ENCODE measurements around the gene OR51B5.
"Not testable (repeated sequence)": the region's sequence is repeated elsewhere in the genome, so short reads cannot be mapped to it uniquely, and the experiment has no call there.

Gene OR51B5

GRCh38 chr11:5301846-5302245 is 41.5 kb downstream of the OR51B5 start, which contains the start of gene OR51B4:
Gene OR51B4 (minus strand): TSS chr11:5301946. CDS start chr11:5301946, 0 bp downstream.
- H3K27me3 ChIP-seq (ENCODE audit: control insufficient read depth in 2 of 2, insufficient read depth in 2 of 2, low read length in 2 of 2) = no peaks in the 10 kb centered on the region
- no peak within 1 kb of the TSS for H3K9ac ChIP-seq (ENCODE audit: low read depth in 1 of 2, low read length in 2 of 2)
- H3K4me3 ChIP-seq (ENCODE audit: low read length in 2 of 2) = no peak within 1 kb of the TSS
- no peaks in the 10 kb centered on the region for H3K9me3 ChIP-seq (ENCODE audit: control insufficient read depth in 2 of 2, low read length in 2 of 2)
- no peak within 1 kb of the TSS for H3K27ac ChIP-seq (ENCODE audit: low read depth in 2 of 2, low read length in 2 of 2)
- H3K4me1 ChIP-seq (ENCODE audit: control insufficient read depth in 2 of 2, insufficient read depth in 2 of 2, low read length in 2 of 2) = no peaks in the 10 kb centered on the region
- H3K36me3 ChIP-seq (ENCODE audit: control insufficient read depth in 2 of 2, insufficient read depth in 2 of 2, low read length in 2 of 2) = no peaks in the 10 kb centered on the region

GRCh38 chr11:5300251-5300650 is 43.1 kb downstream of the OR51B5 start:
- Histone ChIP-seq H3K9me3 (ENCODE audit: control insufficient read depth in 2 of 2, low read length in 2 of 2) (no peaks in the 10 kb centered on the region), H3K27ac (ENCODE audit: low read depth in 2 of 2, low read length in 2 of 2) (no peak overlapping the region), H3K4me3 (ENCODE audit: low read length in 2 of 2) (no peak overlapping the region), H3K36me3 (ENCODE audit: control insufficient read depth in 2 of 2, insufficient read depth in 2 of 2, low read length in 2 of 2) (no peaks in the 10 kb centered on the region), H3K9ac (ENCODE audit: low read depth in 1 of 2, low read length in 2 of 2) (no peak overlapping the region), H3K4me1 (ENCODE audit: control insufficient read depth in 2 of 2, insufficient read depth in 2 of 2, low read length in 2 of 2) (no peaks in the 10 kb centered on the region), H3K27me3 (ENCODE audit: control insufficient read depth in 2 of 2, insufficient read depth in 2 of 2, low read length in 2 of 2) (no peaks in the 10 kb centered on the region)

- Histone ChIP-seq H3K4me3 (ENCODE audit: low read length in 2 of 2) (no peak overlapping the region), H3K27ac (ENCODE audit: low read depth in 2 of 2, low read length in 2 of 2) (no peak overlapping the region), H3K9ac (ENCODE audit: low read depth in 1 of 2, low read length in 2 of 2) (no peak overlapping the region), H3K9me3 (ENCODE audit: control insufficient read depth in 2 of 2, low read length in 2 of 2) (no peaks in the 10 kb centered on the region), H3K36me3 (ENCODE audit: control insufficient read depth in 2 of 2, insufficient read depth in 2 of 2, low read length in 2 of 2) (no peaks in the 10 kb centered on the region), H3K27me3 (ENCODE audit: control insufficient read depth in 2 of 2, insufficient read depth in 2 of 2, low read length in 2 of 2) (no peaks in the 10 kb centered on the region), H3K4me1 (ENCODE audit: control insufficient read depth in 2 of 2, insufficient read depth in 2 of 2, low read length in 2 of 2) (no peaks in the 10 kb centered on the region)
Observed at GRCh38 chr11:5298451-5298850, 44.9 kb downstream of the OR51B5 start.

GRCh38 chr11:5297721-5298323 is 45.5 kb downstream of the OR51B5 start:
- no peak overlapping the region for H3K9ac ChIP-seq (ENCODE audit: low read depth in 1 of 2, low read length in 2 of 2)
- no peaks in the 10 kb centered on the region for H3K4me1 ChIP-seq (ENCODE audit: control insufficient read depth in 2 of 2, insufficient read depth in 2 of 2, low read length in 2 of 2)
- H3K36me3 ChIP-seq (ENCODE audit: control insufficient read depth in 2 of 2, insufficient read depth in 2 of 2, low read length in 2 of 2) = no peaks in the 10 kb centered on the region
- H3K27ac ChIP-seq (ENCODE audit: low read depth in 2 of 2, low read length in 2 of 2) = no peak overlapping the region
- H3K27me3 ChIP-seq (ENCODE audit: control insufficient read depth in 2 of 2, insufficient read depth in 2 of 2, low read length in 2 of 2) = no peaks in the 10 kb centered on the region
- H3K9me3 ChIP-seq (ENCODE audit: control insufficient read depth in 2 of 2, low read length in 2 of 2) = no peaks in the 10 kb centered on the region
- H3K4me3 ChIP-seq (ENCODE audit: low read length in 2 of 2) = no peak overlapping the region

GRCh38 chr11:5294342-5294995 is 48.9 kb downstream of the OR51B5 start:
- H3K4me1 ChIP-seq (ENCODE audit: control insufficient read depth in 2 of 2, insufficient read depth in 2 of 2, low read length in 2 of 2); H3K9me3 ChIP-seq (ENCODE audit: control insufficient read depth in 2 of 2, low read length in 2 of 2); H3K27me3 ChIP-seq (ENCODE audit: control insufficient read depth in 2 of 2, insufficient read depth in 2 of 2, low read length in 2 of 2); H3K9ac ChIP-seq (ENCODE audit: low read depth in 1 of 2, low read length in 2 of 2); H3K4me3 ChIP-seq (ENCODE audit: low read length in 2 of 2); H3K27ac ChIP-seq (ENCODE audit: low read depth in 2 of 2, low read length in 2 of 2); H3K36me3 ChIP-seq (ENCODE audit: control insufficient read depth in 2 of 2, insufficient read depth in 2 of 2, low read length in 2 of 2): not testable (repeated sequence)

- Histone ChIP-seq H3K4me3 (ENCODE audit: low read length in 2 of 2) (no peak overlapping the region), H3K36me3 (ENCODE audit: control insufficient read depth in 2 of 2, insufficient read depth in 2 of 2, low read length in 2 of 2) (no peaks in the 10 kb centered on the region), H3K4me1 (ENCODE audit: control insufficient read depth in 2 of 2, insufficient read depth in 2 of 2, low read length in 2 of 2) (no peaks in the 10 kb centered on the region), H3K27me3 (ENCODE audit: control insufficient read depth in 2 of 2, insufficient read depth in 2 of 2, low read length in 2 of 2) (no peaks in the 10 kb centered on the region), H3K27ac (ENCODE audit: low read depth in 2 of 2, low read length in 2 of 2) (no peak overlapping the region), H3K9me3 (ENCODE audit: control insufficient read depth in 2 of 2, low read length in 2 of 2) (no peaks in the 10 kb centered on the region), H3K9ac (ENCODE audit: low read depth in 1 of 2, low read length in 2 of 2) (no peak overlapping the region)
Observed at GRCh38 chr11:5293028-5293427, 50.3 kb downstream of the OR51B5 start.
